HCT116 (cell line): ENCODE data around the gene TSSK2. TPM values are rescaled to one million over a fixed set of nuclear protein-coding genes. Genes with fewer than 3 reads are reported as not detected.

Experiments used
- ATAC-seq: fragments of 200-7000 bp; cut with Tn5 transposase; 2 replicates; pipeline ENCODE4 v1.9.1; 2020; ENCODE audit warnings: mild to moderate bottlenecking, moderate library complexity
- BruUV-seq: library from RNA; stranded (reverse); fragments of 400-500 nt; replicated peaks from 2 replicates; lab custom pipeline; 2021; lab: Mats Ljungman, UMichigan
- CTCF ChIA-PET: fragments of 300-600 bp; sonication (Branson Sonifier 250); formaldehyde crosslinking; loops from one replicate; lab custom pipeline; 2021; ENCODE audit warnings: antibody characterized with exemption; lab: Charles Lee
- POLR2A ChIA-PET: fragments of 300-600, 350-600 bp; sonication (Branson Sonifier 250); formaldehyde crosslinking; loops from one replicate; lab custom pipeline; 2021; ENCODE audit warnings: antibody characterized with exemption; lab: Charles Lee
- RAD21 ChIA-PET, 2 experiments: fragments of 300-600 bp; sonication (Branson Sonifier 250); formaldehyde crosslinking; loops; one replicate each; lab custom pipeline; 2023; ENCODE audit warnings: low total read pairs in 2 of 2; ENCODE audit not compliant: uncharacterized antibody in 2 of 2, unreplicated experiment in 2 of 2, low non-redundant PET in 1 of 2; lab: Charles Lee
- DNase-seq: peaks from one replicate; pipeline ENCODE4 v3.0.0-alpha.2; 2010; ENCODE audit warnings: low read depth, low spot score
- H2AFZ ChIP-seq: fragments of 200-600 bp; shearing (Covaris generic), sonication (generic); 2 replicates; pipeline ENCODE4 v1.6.1; 2017; ENCODE audit warnings: low read depth, mixed run types, mixed read lengths, antibody characterized with exemption, low read length; ENCODE audit not compliant: poor library complexity, severe bottlenecking
- H3K27ac ChIP-seq: 2 replicates; pipeline ENCODE4 v1.5.1; 2012; ENCODE audit warnings: low read depth, low read length
- H3K27me3 ChIP-seq: fragments of 200-600 bp; sonication (generic); 2 replicates; pipeline ENCODE4 v1.6.1; 2016; ENCODE audit warnings: mixed run types, low read length, mixed read lengths; ENCODE audit not compliant: insufficient read depth
- H3K36me3 ChIP-seq, 2 experiments: fragments of 200-500 bp in 1 of 2; fragments of 200-600 bp in 1 of 2; sonication (Bioruptor generic) in 1 of 2; sonication (generic) in 1 of 2; 2 replicates each; pipeline versions ENCODE4 v1.5.1 to v1.6.1; 2014 to 2016; ENCODE audit warnings: low read length in 2 of 2, inconsistent platforms in 1 of 2, mixed read lengths in 1 of 2, mixed run types in 1 of 2; ENCODE audit not compliant: insufficient read depth in 2 of 2, control insufficient read depth in 1 of 2
- H3K4me1 ChIP-seq, 2 experiments: fragments of 200-600 bp in 1 of 2; sonication (generic) in 1 of 2; 2 replicates each; pipeline versions ENCODE4 v1.5.1 to v1.6.1; 2012 to 2017; ENCODE audit warnings: low read length in 2 of 2, inconsistent platforms in 1 of 2, mild to moderate bottlenecking in 1 of 2, mixed read lengths in 1 of 2, mixed run types in 1 of 2, moderate library complexity in 1 of 2; ENCODE audit not compliant: insufficient read depth in 2 of 2, control insufficient read depth in 1 of 2
- H3K4me2 ChIP-seq: fragments of 200-600 bp; sonication (generic); 2 replicates; pipeline ENCODE4 v1.6.1; 2017; ENCODE audit warnings: mixed run types, low read length, mixed read lengths
- H3K4me3 ChIP-seq, 2 experiments: fragments of 200-600 bp in 1 of 2; sonication (generic) in 1 of 2; replicated peaks in 1 of 2; 2 replicates each; pipeline ENCODE4 v1.5.1; 2011 to 2016; ENCODE audit warnings: low read length in 2 of 2, control low read depth in 1 of 2, low read depth in 1 of 2, mild to moderate bottlenecking in 1 of 2, mixed read lengths in 1 of 2, mixed run types in 1 of 2
- H3K79me2 ChIP-seq: fragments of 200-600 bp; sonication (generic); 2 replicates; pipeline ENCODE4 v1.6.1; 2017; ENCODE audit warnings: mild to moderate bottlenecking, mixed run types, low read length, moderate library complexity, mixed read lengths; ENCODE audit not compliant: insufficient read depth
- H3K9ac ChIP-seq: fragments of 200-600 bp; sonication (generic); 2 replicates; pipeline ENCODE4 v1.6.1; 2016; ENCODE audit warnings: low read length, mixed read lengths
- H3K9me2 ChIP-seq: fragments of 200-600 bp; sonication (generic), shearing (Covaris generic); 2 replicates; pipeline ENCODE4 v1.6.1; 2017; ENCODE audit warnings: mixed run types, mild to moderate bottlenecking, moderate library complexity; ENCODE audit not compliant: insufficient read depth
- H3K9me3 ChIP-seq, 2 experiments: fragments of 200-500 bp in 1 of 2; fragments of 200-600 bp in 1 of 2; sonication (Bioruptor generic) in 1 of 2; sonication (generic) in 1 of 2; 2 replicates each; pipeline ENCODE4 v1.6.1; 2014 to 2017; ENCODE audit warnings: low read length in 2 of 2, mixed read lengths in 2 of 2, inconsistent platforms in 1 of 2, low read depth in 1 of 2, mild to moderate bottlenecking in 1 of 2, mixed run types in 1 of 2, moderate library complexity in 1 of 2; ENCODE audit not compliant: control insufficient read depth in 1 of 2, insufficient read depth in 1 of 2
- H4K20me1 ChIP-seq: fragments of 200-600 bp; sonication (generic), shearing (Covaris generic); 2 replicates; pipeline ENCODE4 v1.6.1; 2017; ENCODE audit warnings: mixed run types, mild to moderate bottlenecking, moderate library complexity; ENCODE audit not compliant: insufficient read depth
- ATF3 ChIP-seq: IDR thresholded peaks from 2 replicates; pipeline ENCODE4 v1.6.1; 2012
- CTCF ChIP-seq, 3 experiments: fragments of 200-600 bp in 1 of 3; sonication (generic) in 1 of 3; IDR thresholded peaks in 2 of 3; conservative IDR thresholded peaks in 1 of 3; 2 replicates each; pipeline ENCODE4 v1.5.1; 2012 to 2017; ENCODE audit warnings: low read depth in 2 of 3, low read length in 2 of 3, antibody characterized with exemption in 1 of 3, borderline replicate concordance in 1 of 3, control low read depth in 1 of 3, mild to moderate bottlenecking in 1 of 3, mixed read lengths in 1 of 3, mixed run types in 1 of 3, moderate library complexity in 1 of 3; ENCODE audit not compliant: insufficient read depth in 1 of 3
- ELF1 ChIP-seq: IDR thresholded peaks from 2 replicates; pipeline ENCODE4 v1.6.1; 2012; ENCODE audit warnings: low read depth, borderline replicate concordance
- EZH2 ChIP-seq: fragments of 200-600 bp; sonication (generic); IDR thresholded peaks from 2 replicates; pipeline ENCODE4 v1.6.1; 2017; ENCODE audit warnings: antibody characterized with exemption, mixed run types
- EZH2phosphoT487 ChIP-seq: fragments of 200-600 bp; IDR thresholded peaks from 2 replicates; pipeline ENCODE4 v1.6.1; 2018; ENCODE audit warnings: antibody characterized with exemption, borderline replicate concordance
- FOSL1 ChIP-seq: IDR thresholded peaks from 2 replicates; pipeline ENCODE4 v1.6.1; 2012; ENCODE audit warnings: low read depth
- MAX ChIP-seq: IDR thresholded peaks from 2 replicates; pipeline ENCODE4 v1.6.1; 2012
- POLR2AphosphoS5 ChIP-seq: IDR thresholded peaks from 2 replicates; pipeline ENCODE4 v1.6.1; 2011; ENCODE audit warnings: mild to moderate bottlenecking, low read depth, low read length, moderate library complexity
- RAD21 ChIP-seq: IDR thresholded peaks from 2 replicates; pipeline ENCODE4 v1.6.1; 2012; ENCODE audit warnings: low read depth, mild to moderate bottlenecking
- REST ChIP-seq: IDR thresholded peaks from 2 replicates; pipeline ENCODE4 v1.6.1; 2012; ENCODE audit warnings: low read depth
- SP1 ChIP-seq: IDR thresholded peaks from 2 replicates; pipeline ENCODE4 v1.6.1; 2012; ENCODE audit warnings: low read depth
- SRF ChIP-seq: IDR thresholded peaks from 2 replicates; pipeline ENCODE4 v1.6.1; 2012; ENCODE audit warnings: low read depth
- TCF7L2 ChIP-seq: IDR thresholded peaks from 2 replicates; pipeline ENCODE4 v1.7.0; 2011; ENCODE audit warnings: borderline replicate concordance, inconsistent platforms; ENCODE audit not compliant: insufficient read depth, insufficient read length; ENCODE audit errors: extremely low read depth
- ZBTB33 ChIP-seq: IDR thresholded peaks from 2 replicates; pipeline ENCODE4 v1.6.1; 2011; ENCODE audit warnings: mild to moderate bottlenecking, low read length, moderate library complexity; ENCODE audit not compliant: insufficient replicate concordance; ENCODE audit errors: extremely low read depth
- ZFX ChIP-seq: fragments of 450-650 bp; IDR thresholded peaks from 2 replicates; pipeline ENCODE4 v1.6.1; 2017
- intact Hi-C: fragments of 100-400 bp; cut with micrococcal nuclease; formaldehyde crosslinking; loops from 2 replicates; pipeline ENCODE4 v1.10.0; 2022
- total RNA-seq: library from RNA; stranded (reverse); gene quantifications from one replicate; pipeline ENCODE4 v1.2.1, GENCODE V29; 2021; ENCODE audit not compliant: unreplicated experiment

TSSK2 gene
- total RNA-seq, 1 experiment from 2014 or later: not detected

- 0 out of 2 replicates have a peak, but pooled peaks cover 3% of the 10 kb centered on the region for H4K20me1 ChIP-seq
- ChIA-PET RAD21 (no interaction called here), CTCF (no interaction called here), POLR2A (no interaction called here)
- H3K9me3 ChIP-seq: no peaks in the 10 kb centered on the region
- H3K4me3 ChIP-seq: no peak overlapping the region
- TF ChIP-seq RAD21: no peak
- no peak for TF ChIP-seq ZBTB33
- no peak for TF ChIP-seq EZH2
- no peak for TF ChIP-seq REST
- no peak for TF ChIP-seq ATF3
- no peak for TF ChIP-seq TCF7L2
- no peak for TF ChIP-seq CTCF (IDR thresholded peaks at IDR 0.05 in 2 of 3, conservative IDR thresholded peaks at IDR 0.05 in 1 of 3; ENCODE audit: borderline replicate concordance in 1 of 3, insufficient read depth in 1 of 3, low read depth in 2 of 3, low read length in 2 of 3)
- TF ChIP-seq SRF: no peak
- TF ChIP-seq FOSL1: no peak
- TF ChIP-seq MAX: no peak
- TF ChIP-seq SP1: no peak
- TF ChIP-seq ZFX: no peak
- no peak for TF ChIP-seq EZH2phosphoT487
- TF ChIP-seq ELF1: no peak
- no peak for TF ChIP-seq POLR2AphosphoS5
- ATAC-seq (no peak), DNase-seq (no peak)
- no TSS peak for BruUV-seq
- no peak overlapping the region for H3K4me2 ChIP-seq
- peaks cover 89% of the 10 kb centered on the region for H3K79me2 ChIP-seq
- no peak overlapping the region for H3K27ac ChIP-seq
- no peaks in the 10 kb centered on the region for H3K4me1 ChIP-seq
- no peak overlapping the region for H3K9ac ChIP-seq
- intact Hi-C loops: no loop called here
- H3K27me3 ChIP-seq: no peaks in the 10 kb centered on the region
- H3K9me2 ChIP-seq: no peaks in the 10 kb centered on the region
- H3K36me3 ChIP-seq: no peaks in the 10 kb centered on the region
- H2AFZ ChIP-seq: no peak overlapping the region
Measured at GRCh38 chr22:19113429-19113828, 17.7 kb upstream of the TSSK2 start.
